ENCODE results near the gene OR14C36.

Gene OR14C36

DNA sequence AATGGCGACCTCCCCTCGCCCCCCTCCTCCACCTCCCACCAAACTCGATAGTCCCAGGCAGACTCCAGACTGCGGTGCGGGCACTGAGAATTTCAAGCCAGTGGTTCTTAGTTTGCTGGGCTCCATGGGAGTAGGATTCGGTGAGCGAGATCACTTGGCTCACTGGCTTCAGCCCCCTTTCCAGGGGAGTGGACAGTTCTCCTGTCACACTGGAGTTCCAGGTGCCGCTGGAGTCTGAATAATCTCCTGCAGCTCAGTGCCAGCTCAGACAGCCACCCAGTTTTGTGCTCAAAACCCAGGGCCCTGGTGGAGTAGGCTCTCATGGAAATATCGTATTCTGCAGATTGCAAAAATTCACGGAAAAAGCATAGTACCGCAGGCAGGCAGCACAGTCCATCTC, 31.8 kb upstream of the OR14C36 start:
- no peak overlapping the region for H3K4me3 ChIP-seq (ENCODE audit: insufficient read depth, low read length, poor library complexity, severe bottlenecking)
- no peak overlapping the region for H3K9ac ChIP-seq (ENCODE audit: low read length)
- no peak overlapping the region for H3K27ac ChIP-seq (ENCODE audit: low read depth, low read length)
- no peak overlapping the region for H3K4me2 ChIP-seq (ENCODE audit: low read depth, low read length, poor library complexity, severe bottlenecking)
- no peaks in the 10 kb centered on the region for H3K9me3 ChIP-seq (ENCODE audit: insufficient read depth, low read length)
- no peaks in the 10 kb centered on the region for H3K9me2 ChIP-seq (replicated peaks; ENCODE audit: insufficient read depth, low read length)
- H2AFZ ChIP-seq (ENCODE audit: low read depth, low read length, severe bottlenecking): no peak overlapping the region
- H3K36me3 ChIP-seq (ENCODE audit: low read length): no peaks in the 10 kb centered on the region
- no peaks in the 10 kb centered on the region for H3K27me3 ChIP-seq (ENCODE audit: low read length)
- no peaks in the 10 kb centered on the region for H3F3A ChIP-seq (ENCODE audit: insufficient read depth)
- H3K79me2 ChIP-seq (ENCODE audit: insufficient read depth, low read length): no peaks in the 10 kb centered on the region
- no peaks in the 10 kb centered on the region for H4K20me1 ChIP-seq (ENCODE audit: low read depth, low read length)
- TF ChIP-seq, protein P1, sequence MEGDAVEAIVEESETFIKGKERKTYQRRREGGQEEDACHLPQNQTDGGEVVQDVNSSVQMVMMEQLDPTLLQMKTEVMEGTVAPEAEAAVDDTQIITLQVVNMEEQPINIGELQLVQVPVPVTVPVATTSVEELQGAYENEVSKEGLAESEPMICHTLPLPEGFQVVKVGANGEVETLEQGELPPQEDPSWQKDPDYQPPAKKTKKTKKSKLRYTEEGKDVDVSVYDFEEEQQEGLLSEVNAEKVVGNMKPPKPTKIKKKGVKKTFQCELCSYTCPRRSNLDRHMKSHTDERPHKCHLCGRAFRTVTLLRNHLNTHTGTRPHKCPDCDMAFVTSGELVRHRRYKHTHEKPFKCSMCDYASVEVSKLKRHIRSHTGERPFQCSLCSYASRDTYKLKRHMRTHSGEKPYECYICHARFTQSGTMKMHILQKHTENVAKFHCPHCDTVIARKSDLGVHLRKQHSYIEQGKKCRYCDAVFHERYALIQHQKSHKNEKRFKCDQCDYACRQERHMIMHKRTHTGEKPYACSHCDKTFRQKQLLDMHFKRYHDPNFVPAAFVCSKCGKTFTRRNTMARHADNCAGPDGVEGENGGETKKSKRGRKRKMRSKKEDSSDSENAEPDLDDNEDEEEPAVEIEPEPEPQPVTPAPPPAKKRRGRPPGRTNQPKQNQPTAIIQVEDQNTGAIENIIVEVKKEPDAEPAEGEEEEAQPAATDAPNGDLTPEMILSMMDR (IDR thresholded peaks at IDR 0.05; ENCODE audit: insufficient read depth, low read length, poor library complexity, severe bottlenecking): no peak
- TF ChIP-seq EZH2phosphoT487 (conservative IDR thresholded peaks at IDR 0.05; ENCODE audit: low read length): no peak

DNA sequence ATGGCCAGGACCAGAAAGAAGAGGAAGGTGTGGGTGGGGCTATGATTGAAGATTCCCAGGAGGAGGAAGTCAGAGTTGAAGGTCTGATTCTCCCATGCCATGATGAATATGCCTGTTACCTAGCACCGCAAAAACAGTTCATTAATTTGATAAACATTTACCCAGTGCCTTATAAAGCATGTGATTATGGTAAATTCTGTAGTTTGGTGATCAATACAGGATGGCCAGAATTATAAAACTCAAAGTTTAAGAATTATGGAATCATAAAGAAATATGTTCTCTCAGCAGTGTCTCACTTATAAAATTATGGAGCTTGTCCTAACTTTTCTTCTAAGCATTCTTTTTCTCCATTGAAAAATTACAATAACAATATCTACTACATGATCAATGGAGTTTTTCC, 24.1 kb upstream of the OR14C36 start, which contains the start of gene OR2M7:
Gene OR2M7, minus strand, starts transcription at position 101 of the 400 bp plus-strand sequence. Its CDS starts 0 bp downstream, at position 101.
- no peak within 1 kb of the TSS for H3K27ac ChIP-seq (ENCODE audit: low read depth, low read length)
- no peak within 1 kb of the TSS for H3K4me2 ChIP-seq (ENCODE audit: low read depth, low read length, poor library complexity, severe bottlenecking)
- no peaks in the 10 kb centered on the region for H3K9me2 ChIP-seq (replicated peaks; ENCODE audit: insufficient read depth, low read length)
- no peaks in the 10 kb centered on the region for H3K36me3 ChIP-seq (ENCODE audit: low read length)
- H3K27me3 ChIP-seq (ENCODE audit: low read length): no peaks in the 10 kb centered on the region
- TF ChIP-seq, protein P1 (IDR thresholded peaks at IDR 0.05; ENCODE audit: insufficient read depth, low read length, poor library complexity, severe bottlenecking): no peak
- TF ChIP-seq EZH2phosphoT487 (conservative IDR thresholded peaks at IDR 0.05; ENCODE audit: low read length): no peak
- H3K79me2 ChIP-seq (ENCODE audit: insufficient read depth, low read length): no peaks in the 10 kb centered on the region
- no peak within 1 kb of the TSS for H3K9ac ChIP-seq (ENCODE audit: low read length)
- no peak within 1 kb of the TSS for H3K4me3 ChIP-seq (ENCODE audit: insufficient read depth, low read length, poor library complexity, severe bottlenecking)
- no peak within 1 kb of the TSS for H2AFZ ChIP-seq (ENCODE audit: low read depth, low read length, severe bottlenecking)
- no peaks in the 10 kb centered on the region for H3F3A ChIP-seq (ENCODE audit: insufficient read depth)
- no peaks in the 10 kb centered on the region for H3K9me3 ChIP-seq (ENCODE audit: insufficient read depth, low read length)
- H4K20me1 ChIP-seq (ENCODE audit: low read depth, low read length): no peaks in the 10 kb centered on the region

DNA sequence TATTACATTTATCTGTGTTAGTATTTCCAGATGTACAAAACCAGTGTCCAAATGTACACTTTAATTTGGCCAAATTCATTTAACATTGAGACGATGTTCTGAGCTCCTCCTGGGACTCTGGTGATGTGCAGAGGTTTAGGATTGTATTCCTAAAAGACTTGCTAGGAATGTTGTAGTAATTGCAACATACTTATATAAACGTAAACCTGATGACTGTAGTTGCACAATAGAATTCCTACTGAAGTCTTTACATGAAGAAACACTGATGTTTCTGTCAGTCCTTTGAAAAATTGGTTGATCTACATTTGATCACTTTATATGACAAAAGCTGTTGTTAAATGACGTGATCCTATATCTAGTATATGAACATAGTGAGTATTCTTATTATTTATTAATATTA, 5.1 kb upstream of the OR14C36 start:
- no peaks in the 10 kb centered on the region for H3K9me2 ChIP-seq (replicated peaks; ENCODE audit: insufficient read depth, low read length)
- H3K4me3 ChIP-seq (ENCODE audit: insufficient read depth, low read length, poor library complexity, severe bottlenecking): no peak overlapping the region
- no peaks in the 10 kb centered on the region for H4K20me1 ChIP-seq (ENCODE audit: low read depth, low read length)
- H3K36me3 ChIP-seq (ENCODE audit: low read length): no peaks in the 10 kb centered on the region
- no peaks in the 10 kb centered on the region for H3F3A ChIP-seq (ENCODE audit: insufficient read depth)
- no peaks in the 10 kb centered on the region for H3K9me3 ChIP-seq (ENCODE audit: insufficient read depth, low read length)
- no peak overlapping the region for H3K9ac ChIP-seq (ENCODE audit: low read length)
- H3K79me2 ChIP-seq (ENCODE audit: insufficient read depth, low read length): no peaks in the 10 kb centered on the region
- H3K27me3 ChIP-seq (ENCODE audit: low read length): no peaks in the 10 kb centered on the region
- TF ChIP-seq EZH2phosphoT487 (conservative IDR thresholded peaks at IDR 0.05; ENCODE audit: low read length): no peak
- TF ChIP-seq, protein P1 (IDR thresholded peaks at IDR 0.05; ENCODE audit: insufficient read depth, low read length, poor library complexity, severe bottlenecking): no peak
- H3K4me2 ChIP-seq (ENCODE audit: low read depth, low read length, poor library complexity, severe bottlenecking): no peak overlapping the region
- no peak overlapping the region for H2AFZ ChIP-seq (ENCODE audit: low read depth, low read length, severe bottlenecking)
- no peak overlapping the region for H3K27ac ChIP-seq (ENCODE audit: low read depth, low read length)

Measured in SU-DHL-6 (cell line).